Thymus (tissue), 11 donors: ENCODE results near the gene MYG1. TPM values are rescaled to one million over a fixed set of nuclear protein-coding genes. Genes with fewer than 3 reads are reported as not detected.

ENCODE experiments used
- DNase-seq, 9 donors: peaks; one replicate each; pipeline ENCODE4 v3.0.0-alpha.2; 2013; ENCODE audit warnings: low spot score in 9 of 9, low read depth in 6 of 9, missing footprints in 1 of 9
- H3K27ac ChIP-seq, 2 donors: one replicate each; pipeline ENCODE4 v1.5.1; 2013; ENCODE audit warnings: control low read depth in 1 of 2, low read depth in 1 of 2, low read length in 1 of 2, mild to moderate bottlenecking in 1 of 2, moderate library complexity in 1 of 2
- H3K27me3 ChIP-seq, 2 donors: one replicate each; pipeline ENCODE4 v1.5.1; 2013; ENCODE audit warnings: low read length in 1 of 2; ENCODE audit not compliant: control insufficient read depth in 2 of 2, insufficient read depth in 1 of 2
- H3K36me3 ChIP-seq, 2 donors: one replicate each; pipeline ENCODE4 v1.5.1; 2013; ENCODE audit warnings: low read length in 1 of 2, mild to moderate bottlenecking in 1 of 2, moderate library complexity in 1 of 2; ENCODE audit not compliant: control insufficient read depth in 2 of 2, insufficient read depth in 2 of 2
- H3K4me1 ChIP-seq, 2 donors: one replicate each; pipeline ENCODE4 v1.5.1; 2013; ENCODE audit warnings: low read length in 2 of 2; ENCODE audit not compliant: control insufficient read depth in 2 of 2, insufficient read depth in 2 of 2
- H3K4me3 ChIP-seq, 2 donors: one replicate each; pipeline ENCODE4 v1.5.1; 2013; ENCODE audit warnings: low read length in 2 of 2, control low read depth in 1 of 2, mild to moderate bottlenecking in 1 of 2
- H3K9me3 ChIP-seq, 2 donors: one replicate each; pipeline ENCODE4 v1.5.1; 2013; ENCODE audit warnings: low read length in 1 of 2, mild to moderate bottlenecking in 1 of 2; ENCODE audit not compliant: control insufficient read depth in 2 of 2, insufficient read depth in 1 of 2
- WGBS: extraction: QIAGEN DNeasy Blood & Tissue Kit; methylation state at CpG from one replicate; pipeline ENCODE4 v1.1.7; 2013; 5-methylcytosine and 5-hydroxymethylcytosine counted together
- polyA plus RNA-seq: library from polyadenylated mRNA; stranded (reverse); fragments of 200-250 nt; gene quantifications from one replicate; pipeline ENCODE4 v1.2.3, GENCODE V29; 2013
- total RNA-seq: library from RNA; stranded (reverse); fragments of 120-200 nt; gene quantifications from one replicate; pipeline ENCODE4 v1.2.4, GENCODE V29; 2013
- donor health status: healthy.

Gene MYG1
- total and polyA plus RNA-seq, 2 donors = 53.0 to 57.9 TPM

DNA sequence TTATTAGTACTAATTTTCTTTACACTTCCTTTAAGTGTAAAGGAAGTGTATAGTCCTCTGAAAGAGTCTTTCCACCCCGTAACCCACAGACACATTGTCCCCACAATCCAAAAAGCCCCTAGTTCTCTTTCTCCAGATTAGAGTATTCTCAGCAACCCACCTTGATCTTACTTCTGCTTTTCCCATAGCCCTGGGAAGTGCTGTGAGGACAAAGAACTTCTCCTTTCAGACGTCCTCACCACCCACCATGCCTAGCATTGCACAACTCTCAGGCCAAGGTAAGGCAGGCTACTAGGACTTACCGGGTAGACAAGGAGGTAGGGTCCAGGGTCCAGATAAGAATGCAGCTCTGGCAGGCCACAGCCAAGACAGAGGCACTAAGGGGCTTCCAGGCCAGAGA, 14.5 kb downstream of the MYG1 start:
- Histone ChIP-seq H3K9me3 (no peaks in the 10 kb centered on the region), H3K27ac (no peak overlapping the region), H3K4me1 (no peaks in the 10 kb centered on the region), H3K36me3 (peaks cover 42 to 63% of the 10 kb centered on the region in 2 donors), H3K4me3 (no peak overlapping the region), H3K27me3 (no peaks in the 10 kb centered on the region)
- 42% methylated on average over 3 of the region's 3 CpGs for WGBS
- DNase-seq = no peak

DNA sequence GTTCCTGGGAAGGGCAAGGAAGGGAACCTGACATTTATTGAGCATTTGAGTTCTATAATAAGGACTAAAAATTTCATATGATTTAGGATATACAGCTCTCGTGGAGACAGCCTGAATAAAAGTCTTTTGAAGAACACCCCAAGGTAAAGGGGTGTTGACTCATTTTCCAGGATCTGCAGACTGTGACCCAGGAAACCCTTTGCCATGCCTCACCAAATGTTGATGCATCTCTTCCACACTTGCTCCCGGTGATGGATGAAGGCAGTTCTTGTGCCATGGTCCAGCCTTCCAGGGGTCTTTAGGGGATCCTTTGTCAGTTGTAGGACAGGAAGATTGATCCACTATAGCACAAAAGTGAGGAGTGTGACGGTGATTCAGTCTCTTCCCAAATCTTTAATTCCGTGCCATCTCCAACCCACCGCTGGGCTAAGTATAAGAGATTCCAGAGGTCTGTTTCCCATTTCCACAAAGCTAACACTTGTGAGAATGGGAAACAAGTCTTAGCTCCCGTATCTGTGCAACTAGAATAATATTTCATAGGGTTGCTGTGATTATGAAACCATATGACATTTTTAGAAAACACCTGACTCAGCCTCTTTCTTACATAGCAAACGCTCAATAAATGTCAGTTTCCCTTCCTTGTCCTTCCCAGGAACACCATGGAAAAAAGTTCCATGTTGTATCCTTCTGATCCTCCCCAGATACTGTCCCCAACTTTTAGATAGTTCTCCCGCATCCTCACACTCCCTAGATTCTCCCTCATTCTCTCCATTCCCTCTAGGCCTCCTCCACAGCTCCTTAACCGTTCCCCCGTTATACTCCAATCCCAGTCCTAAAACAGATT, 21.1 kb downstream of the MYG1 start:
- Histone ChIP-seq H3K4me1 (peaks cover 17 to 40% of the 10 kb centered on the region in 2 donors), H3K9me3 (no peaks in the 10 kb centered on the region), H3K27me3 (peaks cover 0 to 12% of the 10 kb centered on the region in 2 donors), H3K27ac (peak overlapping the region; percentile 78 to 99), H3K4me3 (peak overlapping the region; percentile 64 to 99), H3K36me3 (peaks cover 14 to 31% of the 10 kb centered on the region in 2 donors)
- WGBS = 53% methylated on average over 10 of the region's 10 CpGs
- no peak for DNase-seq

DNA sequence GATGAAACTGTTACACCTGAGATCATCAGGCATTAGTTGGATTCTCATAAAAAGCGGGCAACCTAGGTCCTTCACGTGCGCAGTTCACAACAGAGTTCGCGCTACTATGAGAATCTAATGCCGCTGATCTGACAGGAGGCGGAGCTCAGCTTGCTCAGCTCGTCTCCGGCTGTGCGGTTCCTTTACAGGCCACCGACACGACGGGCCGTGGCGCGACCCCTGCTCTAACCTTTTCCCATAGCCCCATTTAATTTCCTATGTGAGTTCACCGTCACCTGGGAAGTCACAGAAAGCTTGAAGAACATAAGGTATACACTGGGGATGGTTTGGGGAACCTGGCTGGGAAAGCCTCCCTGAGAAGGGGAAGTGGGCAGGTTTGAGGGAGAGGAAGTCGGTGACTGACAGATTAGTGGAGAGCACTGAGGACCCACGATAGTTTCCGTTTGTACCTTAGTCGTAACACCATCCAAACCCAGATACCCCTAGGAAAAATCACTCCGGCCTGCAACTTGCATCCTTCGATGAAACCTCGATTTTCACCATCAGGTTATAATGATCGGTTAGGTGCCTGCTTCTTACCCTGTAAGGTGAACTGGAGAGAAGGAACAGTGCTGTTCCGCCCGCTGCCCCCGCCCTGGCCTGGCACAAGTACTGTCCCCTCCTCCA, 24.8 kb downstream of the MYG1 start:
- peak in 8 of 9 donors; percentile 58 to 88 (median 70) for DNase-seq
- peaks cover 2 to 46% of the 10 kb centered on the region in 2 donors for H3K27me3 ChIP-seq
- peak overlapping the region; percentile 90 to 97 for H3K27ac ChIP-seq
- peaks cover 1 to 7% of the 10 kb centered on the region in 2 donors for H3K36me3 ChIP-seq
- peak overlapping the region; percentile 76 to 83 for H3K4me3 ChIP-seq
- 2% methylated on average over 28 of the region's 28 CpGs for WGBS
- peaks cover 20 to 52% of the 10 kb centered on the region in 2 donors for H3K4me1 ChIP-seq
- no peaks in the 10 kb centered on the region for H3K9me3 ChIP-seq

DNA sequence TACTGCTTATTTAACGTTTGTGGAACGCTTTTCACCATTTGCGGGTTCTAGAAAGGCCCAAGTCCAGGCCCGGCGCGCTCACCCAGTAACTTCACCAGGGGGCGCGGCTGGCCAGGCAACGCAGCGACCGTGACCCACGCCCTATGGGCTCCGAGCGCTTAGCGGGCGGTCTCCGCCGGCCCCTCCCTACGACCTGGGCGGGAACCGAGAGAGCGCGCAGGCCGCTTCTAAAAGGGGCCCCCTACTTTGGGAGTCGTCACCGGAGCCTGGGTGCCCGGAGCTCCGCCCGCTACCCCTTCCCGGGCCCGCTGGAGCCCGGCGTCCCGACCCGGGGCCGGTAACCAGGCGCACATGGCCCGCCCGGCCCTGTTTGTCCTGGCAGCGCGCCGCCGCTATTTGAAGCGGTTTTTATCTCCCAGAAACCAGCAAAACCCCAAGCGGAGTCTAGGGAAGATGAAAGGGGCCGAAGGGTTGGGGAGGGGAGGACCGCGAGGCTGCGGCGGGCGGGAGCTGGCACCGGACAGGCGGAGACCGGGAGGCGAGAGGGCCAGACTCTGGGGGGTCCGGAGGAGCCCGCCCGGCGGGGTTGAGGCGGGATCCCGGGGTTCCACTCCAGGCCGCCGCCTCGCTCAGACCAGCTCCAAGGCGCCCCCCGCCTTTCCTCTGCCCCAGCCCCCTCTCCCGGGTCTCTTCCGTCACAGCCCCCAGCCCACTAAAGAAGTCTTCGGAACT, 25.4 kb downstream of the MYG1 start:
- WGBS = under 1% methylated on average over 69 of the region's 69 CpGs
- H3K27ac ChIP-seq = peak overlapping the region; percentile 90 to 97
- peak overlapping the region; percentile 76 to 83 for H3K4me3 ChIP-seq
- peak in 7 of 9 donors; percentile 58 to 86 (median 63) for DNase-seq
- peaks cover 0 to 4% of the 10 kb centered on the region in 2 donors for H3K36me3 ChIP-seq
- peaks cover 2 to 46% of the 10 kb centered on the region in 2 donors for H3K27me3 ChIP-seq
- no peaks in the 10 kb centered on the region for H3K9me3 ChIP-seq
- H3K4me1 ChIP-seq = peaks cover 20 to 52% of the 10 kb centered on the region in 2 donors

DNA sequence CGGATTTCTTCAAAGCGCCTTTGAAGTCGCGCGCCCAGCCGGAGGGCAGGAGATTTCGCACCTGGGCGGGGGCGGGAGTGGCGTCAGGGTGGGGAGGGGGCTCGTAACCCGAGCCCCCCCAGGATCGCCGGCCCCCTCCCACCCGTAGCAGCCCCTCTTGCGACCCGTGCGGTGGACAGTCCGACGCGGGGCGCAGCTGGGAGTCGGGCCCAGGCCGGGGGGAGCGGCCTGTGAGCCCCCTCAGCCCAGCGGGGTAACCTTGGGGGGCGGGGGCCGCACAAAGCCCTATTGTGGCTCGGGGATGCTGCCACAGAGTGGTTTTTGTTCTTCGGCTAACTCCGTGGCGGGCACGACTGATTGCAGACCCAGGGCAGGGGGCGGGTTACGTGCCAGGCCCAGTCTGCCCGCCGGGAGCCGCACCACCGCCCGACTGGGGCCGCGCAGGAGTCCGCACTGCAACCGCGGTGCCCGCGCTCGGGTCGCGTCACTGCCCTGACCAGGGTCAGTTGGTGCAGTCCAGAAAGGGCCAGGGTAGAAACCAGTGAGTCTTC, 26.1 kb downstream of the MYG1 start:
- Histone ChIP-seq H3K27me3 (peaks cover 2 to 48% of the 10 kb centered on the region in 2 donors), H3K4me1 (peaks cover 16 to 46% of the 10 kb centered on the region in 2 donors)
- WGBS = under 1% methylated on average over 50 of the region's 50 CpGs

DNA sequence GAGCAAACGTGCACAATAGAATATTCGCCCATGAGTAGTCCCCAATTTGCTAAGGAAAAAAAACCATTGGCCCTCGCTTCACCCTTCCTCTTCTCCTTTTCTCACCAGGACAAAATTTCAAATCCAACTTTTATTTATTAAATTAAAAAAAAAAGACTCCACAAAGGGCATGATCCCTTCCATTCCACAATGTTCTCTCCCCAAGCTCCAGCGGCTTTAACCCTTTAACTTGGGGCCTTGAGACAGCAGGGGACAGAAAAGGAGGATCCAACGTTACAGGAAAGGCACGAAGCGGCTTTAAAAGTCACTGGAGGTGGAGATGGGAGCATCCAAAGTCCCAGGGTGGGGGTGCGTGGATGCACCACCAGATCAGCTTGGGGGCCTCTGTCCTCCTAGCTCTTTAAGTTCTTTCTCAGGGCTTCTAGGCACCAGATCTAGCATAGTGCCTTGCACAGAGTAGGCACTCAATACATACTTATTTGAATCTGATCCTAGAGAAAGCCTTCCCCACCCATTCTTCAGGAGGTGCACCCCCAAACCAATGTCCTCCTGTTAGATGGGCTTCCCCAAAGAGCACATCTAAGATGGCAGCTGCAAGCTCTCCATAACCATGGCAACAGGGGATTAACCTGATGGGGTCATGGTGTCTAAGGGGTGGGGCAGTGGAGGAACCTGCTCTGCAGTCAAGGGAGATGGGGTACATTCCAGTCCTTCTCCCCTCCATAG, 27.1 kb downstream of the MYG1 start:
- peaks cover 2 to 55% of the 10 kb centered on the region in 2 donors for H3K27me3 ChIP-seq
- whole genome bisulfite sequencing = 89% methylated on average over 8 of the region's 8 CpGs
- no peaks in the 10 kb centered on the region for H3K36me3 ChIP-seq
- no peaks in the 10 kb centered on the region for H3K9me3 ChIP-seq
- H3K4me1 ChIP-seq = peaks cover 13 to 43% of the 10 kb centered on the region in 2 donors
- no peak for DNase-seq
- no peak overlapping the region for H3K27ac ChIP-seq
- H3K4me3 ChIP-seq = no peak overlapping the region

More for the DNA sequence above, 26.1 kb downstream of the MYG1 start:
- peak overlapping the region in 1 of 2 donors; percentile 15 for H3K27ac ChIP-seq
- no peaks in the 10 kb centered on the region for H3K9me3 ChIP-seq
- H3K4me3 ChIP-seq = peak overlapping the region; percentile 76 to 83
- peak in 1 of 9 donors; percentile 60 for DNase-seq
- H3K36me3 ChIP-seq = no peaks in the 10 kb centered on the region

DNA sequence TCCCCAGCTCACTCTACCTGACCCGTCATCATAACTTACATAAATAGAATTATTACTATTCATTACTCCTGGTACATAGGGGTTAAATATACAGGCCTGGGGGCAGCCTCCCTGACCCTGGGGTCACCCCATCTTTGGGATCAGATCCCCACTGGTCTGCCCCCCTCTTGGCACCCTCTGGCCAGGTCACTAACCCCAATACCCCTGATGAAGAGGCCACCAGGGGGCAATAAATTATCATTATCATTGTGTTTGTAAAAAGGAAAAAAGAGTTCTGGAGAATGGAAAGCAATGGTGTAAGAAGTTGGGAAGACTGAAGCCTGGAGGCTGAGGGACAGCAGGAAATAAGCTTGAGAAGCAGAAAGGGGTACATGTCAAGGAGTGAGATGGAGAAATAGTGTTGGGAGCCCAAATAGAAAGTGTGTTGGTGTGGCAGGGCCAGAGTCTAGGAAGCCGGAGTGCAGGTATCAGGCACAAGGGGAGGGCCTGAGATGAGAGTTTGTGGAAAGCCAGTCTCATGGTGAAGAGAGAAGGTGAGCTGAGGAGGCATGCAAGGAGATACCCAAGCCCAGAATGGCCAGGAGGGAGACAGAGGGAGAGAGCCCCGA, 28.0 kb downstream of the MYG1 start:
- 91% methylated on average over 3 of the region's 3 CpGs for WGBS
- H3K4me1 ChIP-seq = peaks cover 9 to 34% of the 10 kb centered on the region in 2 donors

DNA sequence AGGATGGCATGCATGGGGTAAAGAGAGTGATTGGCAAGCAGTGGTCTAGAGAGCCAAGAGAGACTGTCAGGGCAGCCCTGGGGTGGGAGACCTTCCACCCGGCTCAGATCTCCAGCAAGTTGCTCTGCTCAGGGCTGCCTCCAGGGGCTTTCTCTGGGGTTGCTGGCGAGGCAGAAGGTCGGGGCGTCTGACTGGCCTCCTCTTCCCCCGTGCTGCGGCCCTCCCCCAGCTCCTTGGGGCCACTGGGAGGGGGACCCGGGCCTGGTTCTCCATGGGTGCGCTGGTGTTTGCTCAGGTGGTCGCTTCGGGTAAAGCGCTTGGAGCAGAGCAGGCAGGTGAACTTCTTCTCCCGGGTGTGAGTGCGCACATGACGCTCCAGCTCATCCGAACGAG, 28.5 kb downstream of the MYG1 start:
- Histone ChIP-seq H3K4me3 (no peak overlapping the region), H3K27ac (no peak overlapping the region), H3K36me3 (no peaks in the 10 kb centered on the region), H3K9me3 (no peaks in the 10 kb centered on the region), H3K27me3 (peaks cover 2 to 68% of the 10 kb centered on the region in 2 donors), H3K4me1 (peaks cover 9 to 34% of the 10 kb centered on the region in 2 donors)
- no peak for DNase-seq
- 73% methylated on average over 16 of the region's 16 CpGs for WGBS

More for the DNA sequence above, 28.0 kb downstream of the MYG1 start:
- H3K27ac ChIP-seq = no peak overlapping the region
- DNase-seq = no peak
- peaks cover 2 to 63% of the 10 kb centered on the region in 2 donors for H3K27me3 ChIP-seq
- no peaks in the 10 kb centered on the region for H3K36me3 ChIP-seq
- H3K9me3 ChIP-seq = no peaks in the 10 kb centered on the region
- no peak overlapping the region for H3K4me3 ChIP-seq
